ENCODE results near the gene HSF4. TPM values are rescaled to one million over a fixed set of nuclear protein-coding genes. Genes with fewer than 3 reads are reported as not detected.
A peak's percentile ranks its signal among the peaks of the same experiment; 100 is the strongest.

Gene HSF4
- total and polyA plus RNA-seq, 5 donors = 29.7 to 92.2 (median 50.6) TPM

- intact Hi-C loops (cut with DNase I) = loop anchor here in 1 of 4 donors (5.0 kb wide), 1 partner anchor 182 kb away; no protein-coding TSS in a partner anchor
- peak in 1 of 2 donors; percentile 8 for ATAC-seq
- DNase-seq = peak; percentile 64 to 81 (median 77)
- Histone ChIP-seq H3K4me3 (ENCODE audit: low read length) (peak overlapping the region; percentile 78), H3K27ac (ENCODE audit: low read length) (peak overlapping the region; percentile 6), H3K4me1 (ENCODE audit: control insufficient read depth, insufficient read depth, low read length) (peaks cover 5% of the 10 kb centered on the region), H3K9me3 (ENCODE audit: control insufficient read depth, low read length) (no peaks in the 10 kb centered on the region), H3K27me3 (ENCODE audit: control insufficient read depth, insufficient read depth) (no peaks in the 10 kb centered on the region)
- WGBS = 6% methylated on average over 34 of the region's 34 CpGs
Measured at GRCh38 chr16:67158637-67159600, 5.6 kb upstream of the HSF4 start.

GRCh38 chr16:67161595-67162058 lies 2.9 kb upstream of the HSF4 start:
- H3K9me3 ChIP-seq (ENCODE audit: control insufficient read depth, low read length) = no peaks in the 10 kb centered on the region
- intact Hi-C loops (cut with DNase I) = no loop called here
- peak; percentile 3 to 12 for ATAC-seq
- WGBS = 42% methylated on average over 25 of the region's 25 CpGs
- peaks cover 9% of the 10 kb centered on the region for H3K4me1 ChIP-seq (ENCODE audit: control insufficient read depth, insufficient read depth, low read length)
- H3K4me3 ChIP-seq (ENCODE audit: low read length) = peak overlapping the region; percentile 78
- peak in 2 of 3 donors; percentile 82 to 89 for DNase-seq
- H3K27ac ChIP-seq (ENCODE audit: low read length) = peak overlapping the region; percentile 69
- no peaks in the 10 kb centered on the region for H3K27me3 ChIP-seq (ENCODE audit: control insufficient read depth, insufficient read depth)

- Histone ChIP-seq H3K9me3 (ENCODE audit: control insufficient read depth, low read length) (no peaks in the 10 kb centered on the region), H3K27me3 (ENCODE audit: control insufficient read depth, insufficient read depth) (no peaks in the 10 kb centered on the region), H3K4me3 (ENCODE audit: low read length) (no peak overlapping the region), H3K4me1 (ENCODE audit: control insufficient read depth, insufficient read depth, low read length) (peaks cover 9% of the 10 kb centered on the region), H3K27ac (ENCODE audit: low read length) (peak overlapping the region; percentile 30)
- DNase-seq = peak in 1 of 3 donors; percentile 44
- WGBS = 17% methylated on average over 44 of the region's 44 CpGs
- intact Hi-C loops (cut with DNase I) = no loop called here
- no peak for ATAC-seq
Measured at GRCh38 chr16:67162506-67163163, 1.9 kb upstream of the HSF4 start.

- intact Hi-C loops (cut with DNase I) = no loop called here
- ATAC-seq (peak; percentile 6 to 44), DNase-seq (peak; percentile 67 to 91 (median 89))
- 3% methylated on average over 99 of the region's 99 CpGs for WGBS
- Histone ChIP-seq H3K27me3 (ENCODE audit: control insufficient read depth, insufficient read depth) (no peaks in the 10 kb centered on the region), H3K9me3 (ENCODE audit: control insufficient read depth, low read length) (no peaks in the 10 kb centered on the region), H3K4me3 (ENCODE audit: low read length) (peak overlapping the region; percentile 34), H3K27ac (ENCODE audit: low read length) (peak overlapping the region; percentile 30), H3K4me1 (ENCODE audit: control insufficient read depth, insufficient read depth, low read length) (peaks cover 9% of the 10 kb centered on the region)
Measured at GRCh38 chr16:67163164-67163998, 1.2 kb upstream of the HSF4 start.

- WGBS = 2% methylated on average over 34 of the region's 34 CpGs
- peaks cover 7% of the 10 kb centered on the region for H3K4me1 ChIP-seq (ENCODE audit: control insufficient read depth, insufficient read depth, low read length)
- peak overlapping the region; percentile 20 for H3K27ac ChIP-seq (ENCODE audit: low read length)
- H3K27me3 ChIP-seq (ENCODE audit: control insufficient read depth, insufficient read depth) = no peaks in the 10 kb centered on the region
- intact Hi-C loops (cut with DNase I) = no loop called here
- DNase-seq (peak; percentile 32 to 80 (median 80)), ATAC-seq (peak in 1 of 2 donors; percentile 15)
- H3K9me3 ChIP-seq (ENCODE audit: control insufficient read depth, low read length) = no peaks in the 10 kb centered on the region
- H3K4me3 ChIP-seq (ENCODE audit: low read length) = peak overlapping the region; percentile 34
Measured at GRCh38 chr16:67163999-67164558, 466 bp upstream of the HSF4 start.

GRCh38 chr16:67165121-67166078 lies 855 bp downstream of the HSF4 start:
- no peaks in the 10 kb centered on the region for H3K9me3 ChIP-seq (ENCODE audit: control insufficient read depth, low read length)
- intact Hi-C loops (cut with DNase I) = no loop called here
- WGBS = 18% methylated on average over 85 of the region's 85 CpGs
- ATAC-seq (no peak), DNase-seq (peak; percentile 27 to 75 (median 71))
- peaks cover 6% of the 10 kb centered on the region for H3K4me1 ChIP-seq (ENCODE audit: control insufficient read depth, insufficient read depth, low read length)
- no peak overlapping the region for H3K4me3 ChIP-seq (ENCODE audit: low read length)
- H3K27me3 ChIP-seq (ENCODE audit: control insufficient read depth, insufficient read depth) = no peaks in the 10 kb centered on the region
- no peak overlapping the region for H3K27ac ChIP-seq (ENCODE audit: low read length)

GRCh38 chr16:67166110-67166547 lies 1.6 kb downstream of the HSF4 start:
- H3K4me1 ChIP-seq (ENCODE audit: control insufficient read depth, insufficient read depth, low read length) = peaks cover 6% of the 10 kb centered on the region
- H3K27ac ChIP-seq (ENCODE audit: low read length) = no peak overlapping the region
- ATAC-seq (no peak), DNase-seq (peak in 2 of 3 donors; percentile 51 to 65)
- H3K4me3 ChIP-seq (ENCODE audit: low read length) = no peak overlapping the region
- H3K9me3 ChIP-seq (ENCODE audit: control insufficient read depth, low read length) = no peaks in the 10 kb centered on the region
- intact Hi-C loops (cut with DNase I) = no loop called here
- H3K27me3 ChIP-seq (ENCODE audit: control insufficient read depth, insufficient read depth) = no peaks in the 10 kb centered on the region
- WGBS = 39% methylated on average over 18 of the region's 18 CpGs

GRCh38 chr16:67166598-67167168 lies 2.1 kb downstream of the HSF4 start:
- H3K27ac ChIP-seq (ENCODE audit: low read length) = no peak overlapping the region
- H3K4me1 ChIP-seq (ENCODE audit: control insufficient read depth, insufficient read depth, low read length) = peaks cover 6% of the 10 kb centered on the region
- intact Hi-C loops (cut with DNase I) = no loop called here
- 79% methylated on average over 5 of the region's 5 CpGs for WGBS
- no peaks in the 10 kb centered on the region for H3K27me3 ChIP-seq (ENCODE audit: control insufficient read depth, insufficient read depth)
- ATAC-seq = no peak
- DNase-seq = peak in 2 of 3 donors; percentile 46
- H3K4me3 ChIP-seq (ENCODE audit: low read length) = no peak overlapping the region
- no peaks in the 10 kb centered on the region for H3K9me3 ChIP-seq (ENCODE audit: control insufficient read depth, low read length)

- H3K9me3 ChIP-seq (ENCODE audit: control insufficient read depth, low read length) = no peaks in the 10 kb centered on the region
- peaks cover 6% of the 10 kb centered on the region for H3K4me1 ChIP-seq (ENCODE audit: control insufficient read depth, insufficient read depth, low read length)
- WGBS = 91% methylated on average over 7 of the region's 7 CpGs
- H3K27ac ChIP-seq (ENCODE audit: low read length) = no peak overlapping the region
- intact Hi-C loops (cut with DNase I) = no loop called here
- no peak for ATAC-seq
- H3K4me3 ChIP-seq (ENCODE audit: low read length) = no peak overlapping the region
- H3K27me3 ChIP-seq (ENCODE audit: control insufficient read depth, insufficient read depth) = no peaks in the 10 kb centered on the region
- DNase-seq = peak; percentile 15 to 55 (median 42)
Measured at GRCh38 chr16:67167588-67167987, 3.0 kb downstream of the HSF4 start.

Measured in right cardiac atrium (tissue), 5 donors.